T-helper 1 cell treated with Interleukin-12 subunit alpha and Interleukin-12 subunit beta and Interleukin-4 antibody, amounts not matched to agents 30 μg/mL and 1 μg/mL, for 36 hours (primary cell): ENCODE results near the gene STK33.

Experiments
- H3K27ac Mint-ChIP-seq: one replicate; pipeline ENCODE4 v1.8.0; 2021; ENCODE audit warnings: mild to moderate bottlenecking, mixed read lengths
- H3K27me3 Mint-ChIP-seq: one replicate; pipeline ENCODE4 v1.8.0; 2021; ENCODE audit warnings: low read depth, mixed read lengths
- H3K36me3 Mint-ChIP-seq: one replicate; pipeline ENCODE4 v1.8.0; 2021; ENCODE audit warnings: low read depth, mixed read lengths
- H3K4me1 Mint-ChIP-seq: one replicate; pipeline ENCODE4 v1.8.0; 2021; ENCODE audit warnings: low read depth, mixed read lengths
- H3K4me3 Mint-ChIP-seq: one replicate; pipeline ENCODE4 v1.8.0; 2021; ENCODE audit warnings: mild to moderate bottlenecking, moderate library complexity, mixed read lengths
- H3K9me3 Mint-ChIP-seq: one replicate; pipeline ENCODE4 v1.8.0; 2021; ENCODE audit warnings: mixed read lengths

The STK33 gene

DNA sequence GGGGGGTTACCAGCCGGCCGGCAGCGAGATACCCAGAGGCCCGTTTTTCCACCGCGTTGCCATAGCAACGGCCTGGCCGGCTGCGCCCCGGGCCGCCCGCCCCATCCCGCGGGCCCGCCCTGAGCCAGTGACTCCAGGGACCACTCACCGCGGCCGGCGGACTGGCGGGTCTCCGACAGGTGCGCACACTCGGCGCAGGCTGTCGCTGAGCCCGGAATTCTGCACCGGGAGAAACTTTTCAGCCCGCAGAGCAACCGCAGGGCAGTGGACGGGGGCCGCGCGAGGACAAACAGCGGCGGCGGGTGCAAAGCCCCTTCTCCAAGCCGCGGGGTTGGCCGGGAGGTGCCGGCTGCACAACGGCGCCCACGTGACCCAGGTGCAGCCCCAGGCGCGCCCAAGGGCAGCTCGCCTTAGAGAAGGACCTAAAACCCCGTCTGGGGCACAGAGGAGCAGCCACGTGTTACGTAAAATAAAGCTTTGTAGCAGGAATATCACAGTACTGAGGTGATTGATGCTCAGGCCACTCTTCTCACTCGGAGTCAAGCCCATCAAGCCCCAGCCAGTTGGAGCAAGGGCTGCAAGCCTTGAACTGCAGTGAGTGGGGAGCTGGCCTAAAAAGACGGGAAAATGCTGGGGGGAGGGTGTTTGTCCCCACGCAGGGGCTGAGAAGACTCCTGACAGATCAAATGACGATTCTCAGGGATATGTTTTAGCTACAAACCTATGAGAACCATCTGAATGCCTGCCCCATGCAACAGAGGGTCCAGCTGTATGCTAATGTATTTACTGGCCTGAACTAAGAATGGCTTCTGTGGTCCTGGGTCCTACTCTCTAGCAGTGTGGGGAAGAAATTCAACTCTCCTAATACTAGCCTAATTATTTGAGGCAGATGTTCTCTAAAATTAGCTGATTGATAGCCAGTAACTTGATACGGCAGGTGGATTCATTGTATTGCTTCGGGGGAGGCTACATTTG lies at the start of gene STK33:
TSS of gene STK33 (minus strand) at position 294 of the 975 bp plus-strand sequence. CDS start 119,323 bp downstream, outside the sequence.
- Mint-ChIP-seq H3K27me3 (peaks cover 82% of the 10 kb centered on the region), H3K9me3 (no peaks in the 10 kb centered on the region), H3K27ac (no peak within 1 kb of the TSS), H3K36me3 (no peaks in the 10 kb centered on the region), H3K4me1 (peaks cover 3% of the 10 kb centered on the region), H3K4me3 (peak within 1 kb of the TSS; percentile 72)

DNA sequence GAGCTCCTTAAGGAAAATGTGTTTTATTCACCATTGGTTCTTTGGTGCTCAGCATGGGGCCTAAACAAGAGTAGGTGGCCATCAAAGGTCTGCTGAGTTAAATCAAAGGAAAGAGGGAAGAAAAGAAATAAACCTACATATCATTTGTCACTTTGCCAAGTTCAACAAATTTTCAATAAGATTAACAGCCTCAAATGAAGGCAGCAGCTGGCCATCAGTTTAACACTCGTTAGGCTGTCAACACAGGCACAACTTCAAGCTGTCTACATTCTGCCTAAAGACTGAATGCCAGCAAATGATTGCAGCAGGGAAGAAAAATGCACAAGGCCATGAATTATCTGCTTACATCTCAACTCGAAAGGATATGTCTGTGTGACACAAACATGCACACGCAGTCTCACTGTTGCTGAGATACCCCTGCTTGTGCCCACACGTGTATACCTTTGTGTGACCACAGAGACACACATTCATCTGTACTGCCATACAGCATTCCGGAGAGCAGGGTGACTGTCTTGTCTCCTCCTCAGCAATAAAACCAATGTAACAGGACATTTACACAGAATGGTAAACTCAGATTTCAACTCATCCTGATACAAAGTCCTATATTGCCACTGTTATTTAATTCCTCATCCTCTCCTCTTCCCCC lies 48.3 kb upstream of the STK33 start:
- Mint-ChIP-seq H3K27ac (no peak overlapping the region), H3K9me3 (no peaks in the 10 kb centered on the region), H3K4me3 (no peak overlapping the region), H3K36me3 (peaks cover 9% of the 10 kb centered on the region), H3K27me3 (no peaks in the 10 kb centered on the region), H3K4me1 (peaks cover 5% of the 10 kb centered on the region)

DNA sequence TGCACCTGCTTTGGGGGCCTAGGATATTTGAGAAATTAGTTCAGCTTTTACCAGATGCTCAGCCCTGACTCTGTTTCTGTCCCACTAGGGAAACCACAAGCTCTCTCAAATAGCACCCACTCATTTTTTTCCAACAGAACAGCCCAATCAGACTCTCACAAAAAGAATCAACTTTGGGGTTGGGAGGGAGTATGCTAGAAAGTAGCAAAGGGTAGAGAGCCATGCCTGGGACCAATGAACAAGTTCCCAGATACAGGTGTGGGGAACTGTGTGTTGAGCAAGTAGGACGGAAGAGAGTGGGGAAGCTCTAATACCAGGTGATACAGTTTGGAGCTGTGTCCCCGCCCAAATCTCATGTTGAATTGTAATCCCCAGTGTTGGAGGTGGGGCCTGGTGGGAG lies 47.3 kb upstream of the STK33 start:
- peaks cover 15% of the 10 kb centered on the region for H3K36me3 Mint-ChIP-seq
- H3K9me3 Mint-ChIP-seq: no peaks in the 10 kb centered on the region
- no peak overlapping the region for H3K4me3 Mint-ChIP-seq
- no peaks in the 10 kb centered on the region for H3K27me3 Mint-ChIP-seq
- no peak overlapping the region for H3K27ac Mint-ChIP-seq
- H3K4me1 Mint-ChIP-seq: peaks cover 4% of the 10 kb centered on the region

DNA sequence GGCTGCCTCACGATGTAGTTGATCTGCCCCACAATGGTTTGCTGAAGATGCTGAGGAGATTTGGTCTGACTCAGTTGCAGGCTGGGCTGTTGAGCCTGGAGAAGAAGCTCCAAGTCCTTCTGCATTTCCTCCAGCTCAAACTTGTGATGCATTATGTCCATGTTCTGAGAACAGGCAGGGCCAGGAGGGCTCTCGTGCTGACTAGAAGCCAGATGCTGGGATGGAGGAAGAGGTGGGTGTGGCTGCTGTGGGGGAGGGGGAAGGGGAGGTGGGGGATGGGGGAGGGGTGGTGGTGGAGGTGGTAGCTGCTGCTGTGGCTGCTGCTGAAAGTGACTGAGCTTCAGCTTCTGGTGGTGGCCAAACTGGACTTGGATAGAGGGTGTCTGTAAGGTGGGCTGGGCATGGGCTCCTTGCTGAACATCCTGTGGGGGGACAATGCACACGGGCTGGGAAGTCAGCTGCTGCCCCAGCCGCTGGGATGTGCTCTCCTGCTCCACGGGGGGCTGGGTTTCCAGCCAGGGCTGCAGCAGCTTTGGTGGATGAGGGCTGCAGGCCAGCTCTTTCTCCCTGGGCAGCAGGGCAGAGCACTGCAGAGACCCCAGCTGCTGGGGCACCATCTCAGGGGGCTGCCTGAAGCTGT lies 46.4 kb upstream of the STK33 start:
- no peaks in the 10 kb centered on the region for H3K27me3 Mint-ChIP-seq
- peaks cover 20% of the 10 kb centered on the region for H3K36me3 Mint-ChIP-seq
- no peak overlapping the region for H3K27ac Mint-ChIP-seq
- H3K9me3 Mint-ChIP-seq: peaks cover 4% of the 10 kb centered on the region
- H3K4me1 Mint-ChIP-seq: peaks cover 4% of the 10 kb centered on the region
- no peak overlapping the region for H3K4me3 Mint-ChIP-seq

DNA sequence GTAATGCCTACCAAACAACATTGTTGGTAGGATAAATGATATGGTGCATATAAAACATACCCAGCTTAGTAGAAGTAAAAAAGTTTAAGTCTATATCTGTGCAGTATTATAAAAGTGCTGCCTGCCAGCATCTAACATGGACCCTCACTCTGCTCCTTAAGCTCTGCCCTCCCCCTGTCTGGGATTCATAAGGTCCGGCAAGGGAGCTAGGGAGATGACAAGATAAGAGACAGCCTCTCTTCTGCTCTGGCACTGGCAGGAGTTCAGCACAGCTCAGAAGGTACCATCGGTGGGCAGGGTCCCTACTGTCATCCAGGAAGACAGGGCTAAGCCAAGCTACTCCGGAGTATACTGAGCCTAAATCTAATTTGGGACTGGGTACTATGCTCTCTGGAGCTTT lies 45.6 kb upstream of the STK33 start:
- H3K36me3 Mint-ChIP-seq: peaks cover 20% of the 10 kb centered on the region
- no peaks in the 10 kb centered on the region for H3K27me3 Mint-ChIP-seq
- peaks cover 4% of the 10 kb centered on the region for H3K4me1 Mint-ChIP-seq
- H3K27ac Mint-ChIP-seq: no peak overlapping the region
- peaks cover 4% of the 10 kb centered on the region for H3K9me3 Mint-ChIP-seq
- no peak overlapping the region for H3K4me3 Mint-ChIP-seq

DNA sequence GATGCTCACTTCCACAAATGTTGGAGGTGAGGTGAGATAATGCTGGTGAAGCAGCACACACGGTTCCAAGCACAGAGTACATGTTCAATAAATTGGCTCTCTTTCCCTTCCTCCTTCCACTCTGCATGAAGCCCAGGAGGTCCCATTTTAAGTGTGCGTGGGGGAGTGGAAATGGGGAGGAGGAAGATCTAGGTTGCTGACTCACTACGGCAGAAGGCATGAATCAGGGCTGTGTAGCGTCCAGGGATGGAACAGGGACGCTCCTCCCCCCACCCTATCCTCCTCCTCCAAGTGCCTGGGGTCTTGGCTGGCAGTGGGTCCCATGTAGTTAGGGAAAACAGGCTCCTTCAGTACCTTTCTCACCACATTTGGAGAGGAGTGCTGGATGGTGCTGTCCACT lies 44.3 kb upstream of the STK33 start:
- no peaks in the 10 kb centered on the region for H3K27me3 Mint-ChIP-seq
- H3K36me3 Mint-ChIP-seq: peaks cover 20% of the 10 kb centered on the region
- no peak overlapping the region for H3K4me3 Mint-ChIP-seq
- peaks cover 4% of the 10 kb centered on the region for H3K9me3 Mint-ChIP-seq
- no peak overlapping the region for H3K27ac Mint-ChIP-seq
- H3K4me1 Mint-ChIP-seq: peaks cover 4% of the 10 kb centered on the region

DNA sequence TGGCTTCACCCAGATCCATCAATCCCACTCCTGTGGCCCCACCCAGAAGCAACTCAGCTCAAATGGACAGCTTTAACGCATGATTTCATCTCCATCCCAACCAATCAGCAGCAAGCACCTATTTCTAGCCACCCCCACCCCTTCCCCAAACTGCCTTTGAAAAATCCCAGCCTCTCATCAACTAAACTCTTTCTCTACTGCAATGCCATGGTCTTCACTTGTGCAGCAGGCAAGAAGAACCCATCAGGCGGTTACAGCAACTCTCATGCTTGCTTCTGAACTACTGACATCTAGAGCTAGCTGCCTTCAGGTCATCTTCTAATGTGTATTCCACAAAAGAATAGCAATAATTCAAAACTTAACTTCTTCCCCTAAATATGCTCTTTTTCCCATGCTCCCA lies 42.1 kb upstream of the STK33 start:
- Mint-ChIP-seq H3K27ac (no peak overlapping the region), H3K27me3 (no peaks in the 10 kb centered on the region), H3K36me3 (peaks cover 22% of the 10 kb centered on the region), H3K9me3 (peaks cover 4% of the 10 kb centered on the region), H3K4me3 (no peak overlapping the region), H3K4me1 (peaks cover 1% of the 10 kb centered on the region)

DNA sequence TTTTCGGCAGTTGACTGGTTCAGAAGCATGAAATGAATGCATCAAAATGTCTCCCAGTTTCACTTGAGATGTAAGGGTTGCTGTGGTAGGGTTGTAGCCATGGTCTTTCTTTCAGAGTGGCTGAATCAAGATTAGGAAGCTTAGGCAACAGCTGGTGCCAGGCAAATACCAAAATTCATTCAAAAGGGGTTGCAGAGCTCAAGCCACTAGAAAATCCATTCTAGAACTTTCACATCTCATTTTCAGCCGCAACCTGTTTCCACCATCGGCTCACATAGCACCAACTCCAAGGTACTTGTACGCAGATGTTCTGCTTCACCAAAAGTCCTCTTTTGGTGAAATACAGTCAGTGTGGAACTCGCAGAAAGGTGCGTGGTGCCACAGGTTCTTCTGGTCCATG lies 40.5 kb upstream of the STK33 start:
- Mint-ChIP-seq H3K27ac (no peak overlapping the region), H3K9me3 (peaks cover 4% of the 10 kb centered on the region), H3K36me3 (peaks cover 22% of the 10 kb centered on the region), H3K27me3 (no peaks in the 10 kb centered on the region), H3K4me3 (no peak overlapping the region), H3K4me1 (no peaks in the 10 kb centered on the region)

DNA sequence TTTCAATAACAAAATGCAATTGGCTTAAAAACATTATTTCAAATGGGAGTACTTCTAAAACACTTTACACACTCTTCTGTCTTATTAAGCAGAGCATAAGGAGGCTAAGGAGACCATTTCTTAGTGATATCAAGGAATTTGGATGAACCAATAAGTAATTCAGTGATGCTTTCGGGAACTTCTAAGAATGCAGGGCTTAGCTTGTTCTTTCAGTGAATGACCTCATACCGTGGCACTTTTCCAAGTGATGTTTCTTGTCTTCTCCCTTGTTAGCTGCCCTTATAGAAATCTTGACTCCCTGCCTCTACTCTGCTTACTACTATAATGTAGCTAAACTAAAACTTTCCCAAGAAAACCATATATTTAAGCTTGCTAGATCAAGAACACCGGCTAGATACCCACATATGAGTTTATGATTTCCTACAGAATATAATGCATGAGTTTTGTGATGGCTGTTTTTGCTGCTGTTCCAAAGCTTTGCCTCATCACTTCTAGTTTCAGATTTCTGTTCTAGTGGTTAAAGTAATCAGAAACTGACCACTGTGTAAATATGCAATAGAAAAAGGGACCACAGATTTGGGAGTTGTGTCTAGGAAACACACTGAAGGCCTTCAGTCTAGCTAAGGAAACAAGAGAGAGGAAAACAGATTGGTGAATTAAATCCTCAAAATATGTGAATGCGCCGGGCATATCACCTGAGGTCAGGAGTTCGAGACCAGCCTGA lies 37.5 kb upstream of the STK33 start:
- H3K27ac Mint-ChIP-seq: no peak overlapping the region
- no peaks in the 10 kb centered on the region for H3K27me3 Mint-ChIP-seq
- peaks cover 4% of the 10 kb centered on the region for H3K9me3 Mint-ChIP-seq
- peaks cover 8% of the 10 kb centered on the region for H3K36me3 Mint-ChIP-seq
- H3K4me1 Mint-ChIP-seq: no peaks in the 10 kb centered on the region
- H3K4me3 Mint-ChIP-seq: no peak overlapping the region

DNA sequence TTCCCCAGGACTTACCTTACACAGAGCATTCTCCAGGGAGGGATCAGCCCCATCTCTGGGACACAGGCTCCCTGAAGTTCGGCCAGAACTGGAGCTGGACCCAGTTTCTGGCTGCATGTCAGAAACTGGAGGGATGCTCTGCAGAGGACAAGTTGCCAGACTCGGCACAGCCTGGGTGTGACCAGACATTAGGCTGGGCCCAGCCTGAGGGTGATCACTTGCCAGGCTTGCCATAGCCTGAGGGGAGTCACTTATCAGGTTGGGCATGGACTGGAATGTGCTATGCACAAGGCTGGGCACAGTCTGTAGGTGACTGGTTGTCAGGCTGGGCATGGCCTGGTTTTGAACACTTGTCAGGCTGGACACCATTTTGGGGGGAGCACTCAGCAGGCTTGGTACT lies 30.7 kb upstream of the STK33 start:
- Mint-ChIP-seq H3K36me3 (peaks cover 2% of the 10 kb centered on the region), H3K9me3 (no peaks in the 10 kb centered on the region)

DNA sequence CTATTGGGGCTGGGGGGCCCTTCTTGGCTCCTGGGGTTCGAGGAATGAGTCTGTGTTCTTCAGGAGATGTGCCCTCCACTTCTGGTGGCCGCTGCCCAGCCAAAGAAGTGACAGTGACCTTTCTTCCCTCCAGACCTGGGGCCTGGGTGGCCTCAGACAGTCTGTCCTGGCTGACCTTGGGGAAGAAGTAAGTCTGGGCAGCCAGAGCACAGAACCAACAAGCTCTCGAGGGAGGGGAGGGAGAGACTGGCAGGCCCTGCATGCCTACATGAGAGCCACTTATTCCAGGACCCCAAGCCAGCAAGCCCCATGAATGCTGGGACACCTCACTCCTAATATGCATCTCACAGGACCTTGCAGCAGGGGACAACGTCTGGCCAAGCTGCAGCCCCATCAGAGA lies 27.1 kb upstream of the STK33 start:
- H3K4me3 Mint-ChIP-seq: no peak overlapping the region
- H3K4me1 Mint-ChIP-seq: no peaks in the 10 kb centered on the region
- no peaks in the 10 kb centered on the region for H3K27me3 Mint-ChIP-seq
- H3K9me3 Mint-ChIP-seq: no peaks in the 10 kb centered on the region
- H3K27ac Mint-ChIP-seq: no peak overlapping the region
- H3K36me3 Mint-ChIP-seq: peaks cover 7% of the 10 kb centered on the region

More for the DNA sequence above, 30.7 kb upstream of the STK33 start:
- Mint-ChIP-seq H3K4me1 (no peaks in the 10 kb centered on the region), H3K27ac (no peak overlapping the region), H3K4me3 (no peak overlapping the region), H3K27me3 (no peaks in the 10 kb centered on the region)

DNA sequence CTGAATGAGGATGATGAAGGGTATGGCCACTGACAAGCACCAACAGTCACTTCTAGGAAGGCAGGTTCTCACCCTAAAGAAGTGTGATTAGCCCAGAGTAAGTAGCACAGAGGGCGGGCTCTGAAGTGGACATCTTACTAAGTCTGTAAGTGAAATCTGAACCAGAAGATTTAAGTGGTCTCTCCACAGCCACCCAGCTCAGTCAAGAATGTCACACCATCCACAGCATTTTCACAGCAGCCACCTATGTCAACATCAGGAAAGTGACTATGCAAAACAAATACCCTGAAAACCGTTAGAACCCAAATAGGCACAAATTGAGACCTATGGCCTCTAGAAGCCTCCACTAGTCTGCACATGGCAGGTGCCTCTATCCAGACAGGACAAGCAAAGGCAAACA lies 23.0 kb upstream of the STK33 start:
- Mint-ChIP-seq H3K4me1 (peaks cover 1% of the 10 kb centered on the region), H3K9me3 (no peaks in the 10 kb centered on the region)

DNA sequence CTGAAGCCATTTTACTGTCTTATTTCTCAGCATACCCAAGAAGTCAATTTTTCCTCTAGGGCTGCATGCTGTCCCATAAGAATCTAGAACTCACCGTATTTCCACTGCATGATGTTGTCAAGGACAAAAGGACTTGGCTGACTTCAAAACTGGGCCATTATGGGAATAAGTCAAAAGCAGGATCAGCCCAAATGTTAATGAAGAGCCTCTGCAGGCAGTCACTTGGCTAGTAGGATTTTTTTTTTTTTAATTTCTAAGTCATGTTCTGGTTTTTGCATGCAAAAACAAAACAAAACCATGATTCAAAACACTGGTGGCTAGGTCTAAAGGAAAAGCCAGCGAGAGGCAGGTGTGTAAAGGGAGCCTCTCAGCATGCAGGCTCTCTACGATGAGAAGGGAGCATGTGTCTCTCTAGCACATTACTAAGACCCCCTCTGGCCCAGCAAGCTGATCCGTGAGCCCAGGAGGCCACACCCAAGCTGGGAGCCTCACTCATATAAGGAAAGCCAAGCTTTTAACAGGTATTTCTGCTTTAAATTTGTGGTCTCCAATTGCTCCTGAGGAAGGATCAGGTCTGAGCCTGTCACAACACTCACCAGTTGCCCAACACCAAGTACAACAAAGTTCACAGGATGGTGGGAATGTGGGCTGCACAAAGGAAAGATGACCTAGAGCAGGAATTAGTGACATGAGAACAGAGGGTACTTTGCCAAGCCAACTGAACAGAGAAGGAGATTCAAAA lies 21.4 kb upstream of the STK33 start:
- Mint-ChIP-seq H3K9me3 (no peaks in the 10 kb centered on the region), H3K4me3 (no peak overlapping the region), H3K36me3 (peaks cover 5% of the 10 kb centered on the region), H3K4me1 (peaks cover 5% of the 10 kb centered on the region), H3K27ac (no peak overlapping the region), H3K27me3 (no peaks in the 10 kb centered on the region)

More for the DNA sequence above, 23.0 kb upstream of the STK33 start:
- Mint-ChIP-seq H3K36me3 (peaks cover 7% of the 10 kb centered on the region), H3K27me3 (no peaks in the 10 kb centered on the region), H3K27ac (no peak overlapping the region), H3K4me3 (no peak overlapping the region)

DNA sequence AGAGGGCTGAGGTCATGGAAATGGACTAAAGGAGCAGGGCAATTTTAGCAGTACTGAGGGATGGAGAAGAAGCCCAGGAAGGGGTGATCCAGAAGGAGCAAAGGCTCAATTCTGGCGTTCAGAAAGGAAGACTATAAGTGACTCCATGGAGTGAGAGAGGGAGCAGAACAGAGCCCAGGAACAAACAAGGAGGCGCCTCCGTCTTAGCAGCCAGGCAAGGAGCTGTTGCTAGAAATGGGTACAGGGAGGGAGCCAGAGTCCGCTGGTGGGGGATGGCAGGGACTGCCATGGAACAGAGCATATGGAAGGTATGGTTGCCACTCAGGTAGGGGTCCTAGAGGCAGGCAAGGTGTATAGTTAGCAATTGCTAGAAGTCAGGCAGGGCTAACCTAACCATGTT lies 20.5 kb upstream of the STK33 start:
- peaks cover 11% of the 10 kb centered on the region for H3K4me1 Mint-ChIP-seq
- H3K27ac Mint-ChIP-seq: no peak overlapping the region
- H3K36me3 Mint-ChIP-seq: peaks cover 5% of the 10 kb centered on the region
- H3K4me3 Mint-ChIP-seq: no peak overlapping the region
- no peaks in the 10 kb centered on the region for H3K27me3 Mint-ChIP-seq
- no peaks in the 10 kb centered on the region for H3K9me3 Mint-ChIP-seq
